AG04450 (cell line): ENCODE data around the gene KCNQ2. TPM values are rescaled to one million over a fixed set of nuclear protein-coding genes. Genes with fewer than 3 reads are reported as not detected.

Experiments used
- CTCF ChIA-PET: fragments of 300-600, 350-600 bp; formaldehyde crosslinking; extraction: SDS; loops from one replicate; lab custom pipeline; 2022; ENCODE audit warnings: antibody characterized with exemption, inconsistent platforms; lab: Charles Lee
- POLR2A ChIA-PET: fragments of 350-600 bp; formaldehyde crosslinking; extraction: SDS; loops from one replicate; lab custom pipeline; 2021; ENCODE audit warnings: antibody characterized with exemption, inconsistent platforms; lab: Yijun Ruan, JAX
- DNase-seq: peaks from one replicate; pipeline ENCODE4 v3.0.0-alpha.2; 2011; ENCODE audit warnings: low read depth, low spot score
- H3K27ac ChIP-seq: one replicate; pipeline ENCODE4 v1.5.1; 2012; ENCODE audit warnings: low read depth, low read length, control low read depth
- H3K27me3 ChIP-seq: one replicate; pipeline ENCODE4 v1.6.0; 2012; ENCODE audit warnings: low read length; ENCODE audit not compliant: control insufficient read depth, insufficient read depth
- H3K4me3 ChIP-seq: 2 replicates; pipeline ENCODE4 v1.5.1; 2011; ENCODE audit warnings: mild to moderate bottlenecking, low read depth, low read length, control low read depth
- H3K9me3 ChIP-seq: 2 replicates; pipeline ENCODE4 v1.5.1; 2012; ENCODE audit warnings: low read length; ENCODE audit not compliant: control insufficient read depth, insufficient read depth
- polyA minus RNA-seq: library from RNA; depleted of rRNA, polyadenylated mRNA; stranded (reverse); fragments of >200 nt; gene quantifications from 2 replicates; pipeline ENCODE4 v1.2.3, GENCODE V29; 2011; rRNA and poly(A)+ RNA removed
- polyA plus RNA-seq: library from polyadenylated mRNA; depleted of rRNA; stranded (reverse); fragments of >200 nt; gene quantifications from 2 replicates; pipeline ENCODE4 v1.2.3, GENCODE V29; 2011; rRNA removed
- TF ChIP-seq, protein P1 (sequence below): IDR thresholded peaks from 2 replicates; pipeline ENCODE4 v1.5.1; 2011; ENCODE audit warnings: low read depth, low read length, control low read depth, inconsistent platforms

KCNQ2 gene
- polyA plus RNA-seq (not detected in 2 replicates), polyA minus RNA-seq (not detected in 2 replicates)

DNA sequence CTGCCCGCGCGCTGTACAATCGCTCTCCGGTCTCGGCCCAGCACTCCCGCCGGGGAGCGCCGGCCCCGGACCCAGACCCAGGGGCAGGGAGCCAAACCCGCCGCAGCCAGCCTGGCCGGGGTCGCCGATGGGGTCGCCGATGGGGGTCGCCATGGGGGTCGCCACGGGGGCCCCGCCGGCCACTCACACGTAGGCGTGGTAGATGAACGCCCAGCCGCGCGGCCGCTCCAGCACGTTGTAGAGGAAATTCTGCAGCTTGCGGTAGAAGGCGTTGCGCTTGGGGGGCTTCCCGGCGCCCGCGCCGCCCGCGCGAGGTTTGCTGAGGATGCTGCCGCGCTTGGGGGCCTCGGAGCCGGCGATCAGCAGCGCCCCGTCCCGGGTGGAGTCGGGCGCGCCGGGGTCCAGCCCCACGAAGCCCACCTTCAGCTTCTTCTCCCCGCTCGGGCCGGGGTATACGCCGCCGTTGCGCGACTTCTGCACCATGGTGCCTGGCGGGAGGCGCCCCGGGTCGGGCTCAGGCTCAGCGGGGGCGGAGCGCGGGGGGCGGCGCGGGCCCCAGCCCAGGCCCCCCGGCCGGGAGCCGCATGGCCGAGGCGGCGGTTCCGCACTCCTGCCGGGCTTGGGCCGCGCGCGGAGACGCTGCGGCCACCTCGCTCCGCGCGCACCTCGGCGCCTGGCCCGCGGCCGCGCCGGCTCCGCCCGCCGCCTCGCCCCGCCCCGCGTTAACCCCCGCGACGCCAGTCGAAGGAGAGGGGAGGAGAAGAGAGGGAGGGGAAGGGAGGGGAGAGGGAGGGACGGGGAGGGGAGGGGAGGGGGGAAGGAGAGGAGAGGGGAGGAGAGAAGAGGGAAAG lies at the start of gene KCNQ2:
Gene KCNQ2 (minus strand): TSS at position 675 of the 851 bp plus-strand sequence. CDS start 192 bp downstream, at position 483.
- TF ChIP-seq, protein P1, sequence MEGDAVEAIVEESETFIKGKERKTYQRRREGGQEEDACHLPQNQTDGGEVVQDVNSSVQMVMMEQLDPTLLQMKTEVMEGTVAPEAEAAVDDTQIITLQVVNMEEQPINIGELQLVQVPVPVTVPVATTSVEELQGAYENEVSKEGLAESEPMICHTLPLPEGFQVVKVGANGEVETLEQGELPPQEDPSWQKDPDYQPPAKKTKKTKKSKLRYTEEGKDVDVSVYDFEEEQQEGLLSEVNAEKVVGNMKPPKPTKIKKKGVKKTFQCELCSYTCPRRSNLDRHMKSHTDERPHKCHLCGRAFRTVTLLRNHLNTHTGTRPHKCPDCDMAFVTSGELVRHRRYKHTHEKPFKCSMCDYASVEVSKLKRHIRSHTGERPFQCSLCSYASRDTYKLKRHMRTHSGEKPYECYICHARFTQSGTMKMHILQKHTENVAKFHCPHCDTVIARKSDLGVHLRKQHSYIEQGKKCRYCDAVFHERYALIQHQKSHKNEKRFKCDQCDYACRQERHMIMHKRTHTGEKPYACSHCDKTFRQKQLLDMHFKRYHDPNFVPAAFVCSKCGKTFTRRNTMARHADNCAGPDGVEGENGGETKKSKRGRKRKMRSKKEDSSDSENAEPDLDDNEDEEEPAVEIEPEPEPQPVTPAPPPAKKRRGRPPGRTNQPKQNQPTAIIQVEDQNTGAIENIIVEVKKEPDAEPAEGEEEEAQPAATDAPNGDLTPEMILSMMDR = no peak
- no peak for DNase-seq
- Histone ChIP-seq H3K27me3 (peaks cover 55% of the 10 kb centered on the region), H3K9me3 (no peaks in the 10 kb centered on the region; the same call in 1 of the 2 replicates), H3K27ac (no peak within 1 kb of the TSS), H3K4me3 (no peak within 1 kb of the TSS)
- ChIA-PET POLR2A (no interaction called here), CTCF (no interaction called here)

DNA sequence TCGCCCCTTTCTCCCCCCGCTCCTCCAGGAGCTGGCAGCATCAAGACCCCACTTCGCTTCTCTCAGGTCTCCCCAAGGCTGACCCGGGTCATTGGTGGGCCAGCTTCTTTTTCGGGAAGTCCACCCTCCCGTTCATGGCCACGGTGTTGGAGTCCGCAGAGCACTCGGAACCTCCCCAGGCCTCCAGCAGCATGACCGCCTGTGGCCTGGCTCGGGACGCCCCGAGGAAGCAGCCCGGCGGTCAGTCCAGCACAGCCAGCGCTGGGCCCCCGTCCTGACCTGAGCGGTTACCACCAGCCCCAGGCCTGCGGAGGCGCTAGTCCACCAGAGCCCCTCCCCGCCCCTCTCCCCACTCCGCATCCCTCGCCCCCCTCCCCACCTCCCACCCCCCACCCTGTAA lies 49.1 kb upstream of the KCNQ2 start:
- POLR2A ChIA-PET = interaction anchor here (0.5 to 2.9 kb wide), 19 partner anchors 9 to 351 kb away, joined by 3 to 18 read pairs (median 4); partner anchors contain the start of genes ARFGAP1, ARFRP1, HELZ2 and PTK6
- no peak for DNase-seq
- H3K4me3 ChIP-seq = peak overlapping the region; percentile 88

GRCh38 chr20:63520934-63521601 lies 48.6 kb upstream of the KCNQ2 start:
- Histone ChIP-seq H3K4me3 (peak overlapping the region; percentile 88), H3K9me3 (peaks cover 8% of the 10 kb centered on the region), H3K27ac (no peak overlapping the region), H3K27me3 (no peaks in the 10 kb centered on the region)
- TF ChIP-seq, protein P1 = no peak
- CTCF ChIA-PET = interaction anchor here (0.5 to 1.3 kb wide), 5 partner anchors 16 to 598 kb away, joined by 3 to 5 read pairs (median 3); partner anchors contain the start of gene PTK6
- POLR2A ChIA-PET = interaction anchor here (0.5 to 2.9 kb wide), 21 partner anchors 8 to 518 kb away, joined by 3 to 18 read pairs (median 4); partner anchors contain the start of genes ARFGAP1, ARFRP1, HELZ2 and PTK6
- DNase-seq = no peak

More for the DNA sequence above, 49.1 kb upstream of the KCNQ2 start:
- Histone ChIP-seq H3K9me3 (peaks cover 8% of the 10 kb centered on the region), H3K27me3 (no peaks in the 10 kb centered on the region), H3K27ac (no peak overlapping the region)
- TF ChIP-seq, protein P1 = no peak
- CTCF ChIA-PET = interaction anchor here (0.7 to 1.1 kb wide), 3 partner anchors 16 to 34 kb away, joined by 3 read pairs; partner anchors contain the start of gene PTK6

DNA sequence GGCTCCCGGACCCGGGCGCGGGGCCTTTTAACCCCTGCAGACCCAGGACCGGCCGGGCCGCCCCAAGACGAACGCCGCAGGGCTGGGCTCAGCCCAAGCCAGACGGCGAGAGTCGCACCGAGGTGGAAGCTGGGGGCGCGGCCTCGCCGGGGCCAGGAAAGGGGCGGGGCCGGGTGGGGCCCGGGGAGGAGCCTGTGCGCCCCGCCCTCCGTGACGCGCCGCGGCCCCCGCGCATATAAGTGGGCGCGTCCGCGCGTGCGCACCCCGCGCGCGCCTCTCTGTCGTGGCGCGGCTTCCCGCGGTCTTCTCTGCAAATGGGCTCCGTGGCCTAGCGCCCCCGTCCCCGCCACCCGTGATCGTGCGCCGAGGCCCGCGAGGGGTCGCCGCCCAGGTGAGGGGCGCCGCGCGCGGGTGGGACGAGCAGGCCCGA lies 48.1 kb upstream of the KCNQ2 start, which contains the start of gene PPDPF:
Gene PPDPF (plus strand): TSS at position 262 of the 430 bp plus-strand sequence. CDS start 544 bp downstream, outside the sequence.
- Histone ChIP-seq H3K27ac (peak within 1 kb of the TSS; percentile 47), H3K27me3 (no peaks in the 10 kb centered on the region), H3K4me3 (peak within 1 kb of the TSS; percentile 88), H3K9me3 (peaks cover 8% of the 10 kb centered on the region)
- ChIA-PET POLR2A (interaction anchor here (0.6 to 2.9 kb wide), 10 partner anchors 10 to 519 kb away, joined by 3 to 18 read pairs (median 6); partner anchors contain the start of genes ARFGAP1, HELZ2, PTK6 and RTEL1), CTCF (interaction anchor here (1.1 to 1.3 kb wide), 2 partner anchors 24 to 35 kb away, joined by 3 read pairs; no protein-coding TSS in a partner anchor)
- DNase-seq = peak; percentile 34
- TF ChIP-seq, protein P1 = no peak
